GF-D8 (cell line): ENCODE measurements around the gene DUSP28.
"Not testable (repeated sequence)": the region's sequence is repeated elsewhere in the genome, so short reads cannot be mapped to it uniquely, and the experiment has no call there.

ENCODE experiments used
- DNase-seq: peaks from one replicate; lab custom pipeline; 2025; lab: John Stamatoyannopoulos, UW

Gene DUSP28

DNA sequence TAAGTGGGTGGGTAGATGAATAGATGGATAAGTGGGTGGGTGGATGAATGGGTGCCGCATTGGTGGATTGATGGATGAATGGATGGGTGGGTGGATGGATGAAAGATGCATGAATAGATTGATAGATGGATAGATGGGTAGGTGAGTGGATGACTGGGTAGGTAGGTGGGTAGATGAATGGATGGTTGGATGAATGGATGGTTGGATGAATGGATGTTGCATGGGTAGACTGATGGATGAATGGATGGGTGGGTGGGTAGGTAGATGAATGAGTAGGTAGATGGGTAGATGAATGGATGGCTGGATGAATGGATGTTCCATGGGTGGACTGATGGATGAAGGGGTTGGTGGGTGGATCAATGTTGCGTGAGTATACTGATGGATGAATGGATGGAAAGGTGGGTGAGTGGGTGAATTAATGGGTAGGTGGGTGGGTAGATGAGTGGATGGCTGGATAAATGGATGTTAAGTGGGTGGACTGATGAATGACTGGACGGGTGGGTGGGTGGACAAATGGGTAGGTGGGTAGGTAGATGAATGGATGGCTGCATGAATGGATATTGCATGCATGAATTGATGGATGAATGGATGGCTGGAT lies 32.9 kb upstream of the DUSP28 start:
- DNase-seq: no peak

DNA sequence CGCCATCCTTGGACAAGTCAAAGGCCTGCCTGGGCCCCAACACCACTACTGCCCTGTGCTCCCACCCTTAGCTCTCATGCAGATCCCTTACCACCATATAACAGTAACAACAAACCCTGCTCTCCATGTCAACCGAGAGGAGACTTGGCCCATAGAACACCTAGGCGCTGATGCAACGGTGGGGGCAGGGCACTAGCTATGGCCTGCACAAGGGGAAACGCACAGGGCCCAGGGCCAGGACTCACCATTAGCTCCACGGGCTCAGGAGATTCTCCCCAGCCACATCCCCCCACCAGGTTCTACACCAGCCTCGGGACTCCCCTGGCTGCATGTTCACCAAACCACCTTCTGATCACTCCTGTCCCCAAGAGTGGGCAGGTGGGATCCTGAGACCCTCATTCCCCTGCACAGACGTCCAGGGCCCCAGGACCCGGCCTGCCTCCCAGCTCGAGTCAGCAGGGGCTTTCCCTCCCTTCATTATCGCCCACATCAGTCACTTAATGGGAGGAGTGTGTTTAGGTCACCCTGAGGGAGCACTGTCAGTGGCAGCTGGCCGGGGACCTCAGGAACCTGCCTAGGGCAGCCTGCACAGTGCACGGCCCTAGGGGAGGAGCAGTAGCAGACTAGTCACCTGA lies 31.6 kb upstream of the DUSP28 start:
- DNase-seq: no peak

DNA sequence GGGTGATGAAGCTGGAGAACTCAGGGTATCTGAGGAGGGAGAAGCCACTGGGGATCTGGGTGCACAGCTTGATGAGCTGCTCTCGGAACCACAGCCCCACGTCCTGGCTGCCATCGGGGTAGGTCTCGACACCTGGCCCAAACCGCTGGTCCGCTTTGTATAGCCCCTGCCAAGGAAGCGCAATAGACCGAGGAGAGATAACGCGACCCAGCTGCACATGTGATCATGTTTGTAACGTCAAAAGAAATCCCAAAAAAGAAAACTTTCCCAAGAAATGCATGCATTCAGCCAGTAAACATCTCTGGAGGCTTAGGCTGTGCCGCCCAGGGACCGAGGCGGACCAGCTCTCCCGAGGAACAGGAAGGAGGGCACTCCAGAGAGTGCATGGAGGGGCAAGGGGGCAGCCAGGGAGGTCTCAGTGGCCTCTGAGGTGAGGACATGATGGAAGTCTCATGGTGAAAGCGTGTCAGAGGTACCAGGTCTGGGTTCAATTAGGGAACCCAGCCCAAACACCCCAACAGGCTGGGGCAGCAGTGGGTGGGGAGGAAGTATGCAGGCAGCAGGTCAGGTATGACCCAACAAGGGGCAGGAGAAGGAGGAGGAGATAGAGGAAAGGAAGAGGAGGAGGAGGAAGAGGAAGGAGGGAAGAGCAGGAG lies 30.7 kb upstream of the DUSP28 start:
- DNase-seq: no peak

DNA sequence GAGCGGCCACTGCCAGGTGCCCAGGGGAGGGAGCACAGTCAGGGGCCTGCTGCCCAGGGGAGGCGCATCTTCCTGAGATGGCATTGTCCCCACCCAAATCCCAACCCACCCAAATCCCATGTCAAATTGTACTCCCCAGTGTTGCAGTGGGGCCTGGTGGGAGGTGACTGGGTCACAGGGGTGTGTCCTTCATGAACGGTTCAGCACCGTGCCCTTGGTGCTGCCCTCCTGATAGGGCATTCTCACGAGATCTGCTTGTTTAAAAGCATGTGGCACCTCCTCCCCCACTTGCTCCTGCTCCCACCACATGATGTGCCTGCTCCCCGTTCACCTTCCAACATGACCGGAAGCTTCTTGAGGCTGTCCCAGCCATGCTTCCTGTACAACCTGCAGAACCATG lies 30.0 kb upstream of the DUSP28 start:
- no peak for DNase-seq

DNA sequence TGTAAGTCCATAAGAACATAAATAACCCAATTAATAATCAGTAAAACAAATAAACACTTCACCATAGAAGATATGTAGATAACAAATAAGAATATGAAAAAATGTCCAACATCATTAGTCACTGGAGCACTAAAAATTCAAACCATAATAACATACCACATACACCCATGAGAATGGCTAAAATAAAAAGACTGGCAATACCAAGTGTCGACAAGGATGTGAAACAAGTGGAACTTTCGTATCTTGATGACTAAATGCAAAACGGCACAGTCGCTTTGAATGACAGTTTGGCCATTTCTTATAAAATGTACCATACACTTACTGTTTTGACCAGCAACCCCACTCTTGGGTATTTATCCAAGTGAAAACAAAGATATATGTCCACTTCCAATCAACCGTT lies 29.1 kb upstream of the DUSP28 start:
- DNase-seq: no peak

DNA sequence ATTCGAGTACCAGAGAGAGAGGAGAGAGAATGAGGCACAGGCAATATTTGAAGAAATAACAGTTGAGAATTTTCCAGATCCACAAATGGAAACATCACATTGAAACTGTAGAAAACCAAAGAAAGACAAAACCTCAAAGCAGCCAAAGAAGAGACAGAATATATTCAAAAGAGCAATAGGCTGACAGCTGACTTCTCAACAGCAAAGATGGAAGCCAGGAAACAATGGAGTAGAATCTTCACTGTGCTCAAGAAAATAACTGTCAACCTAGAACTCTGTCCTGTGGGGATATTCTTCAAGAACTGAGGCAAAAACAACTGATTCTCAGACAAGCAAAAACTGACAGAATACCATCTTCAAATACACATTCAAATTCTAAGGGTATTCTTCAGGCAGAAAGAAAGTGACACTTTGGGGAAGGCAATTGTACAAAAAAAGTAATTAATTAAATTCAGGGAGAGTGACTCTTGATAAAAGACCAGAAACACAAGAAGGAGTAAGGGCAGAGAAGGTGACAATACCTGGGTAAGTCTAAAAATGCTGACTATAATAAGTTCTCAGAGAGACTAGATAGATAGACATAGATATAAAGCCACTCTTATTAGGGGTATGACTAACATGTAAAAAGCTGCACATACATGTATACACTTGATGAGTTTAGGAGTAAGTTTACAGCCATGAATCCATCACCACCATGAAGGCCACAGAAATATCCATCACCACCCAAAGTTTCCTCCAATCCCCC lies 28.0 kb upstream of the DUSP28 start:
- DNase-seq: no peak

DNA sequence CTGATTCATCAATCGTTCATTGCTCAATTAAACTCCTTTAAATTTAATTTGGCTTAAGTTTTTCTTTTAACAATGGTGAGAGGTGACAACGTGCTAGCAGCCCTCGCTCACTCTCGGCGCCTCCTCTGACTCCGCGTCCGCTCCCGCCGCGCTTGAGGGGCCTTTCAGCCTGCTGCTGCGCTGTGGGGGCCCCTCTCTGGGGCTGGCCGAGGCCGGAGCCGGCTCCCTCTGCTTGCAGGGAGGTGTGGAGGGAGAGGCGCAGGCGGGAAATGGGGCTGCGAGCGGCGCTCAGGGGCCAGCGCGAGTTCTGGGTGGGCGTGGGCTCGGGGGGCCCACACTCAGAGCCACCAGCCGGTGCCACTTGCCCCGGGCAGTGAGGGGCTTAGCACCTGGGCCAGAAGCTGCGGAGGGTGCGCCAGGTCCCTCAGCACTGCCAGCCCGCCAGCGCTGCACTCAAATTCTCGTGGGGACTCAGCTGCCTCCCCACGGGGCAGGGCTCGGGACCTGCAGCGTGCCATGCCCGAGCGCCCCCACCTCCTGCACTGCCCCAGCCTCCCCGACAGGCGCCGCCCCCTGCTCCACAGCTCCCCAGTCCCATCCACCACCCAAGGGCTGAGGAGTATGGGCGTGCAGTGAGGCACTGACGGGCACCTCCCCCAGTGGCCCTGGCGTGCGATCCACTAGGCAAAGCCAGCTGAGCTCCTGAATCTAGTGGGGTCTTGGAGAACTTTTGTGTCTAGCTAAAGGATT lies 22.0 kb upstream of the DUSP28 start:
- no peak for DNase-seq

DNA sequence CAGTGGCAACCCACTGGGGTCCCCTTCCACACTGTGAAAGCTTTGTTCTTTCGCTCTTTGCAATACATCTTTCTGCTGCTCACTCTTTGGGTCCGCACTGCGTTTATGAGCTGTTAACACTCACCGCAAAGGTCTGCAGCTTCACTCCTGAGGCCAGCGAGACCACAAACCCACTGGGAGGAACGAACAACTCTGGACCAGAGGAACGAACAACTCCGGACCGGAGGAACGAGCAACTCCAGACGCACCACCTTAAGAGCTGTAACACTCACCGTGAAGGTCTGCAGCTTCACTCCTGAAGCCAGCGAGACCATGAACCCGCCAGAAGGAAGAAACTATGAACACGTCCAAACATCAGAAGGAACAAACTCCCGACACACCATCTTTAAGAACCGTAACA lies 21.1 kb upstream of the DUSP28 start:
- DNase-seq: not testable (repeated sequence)

DNA sequence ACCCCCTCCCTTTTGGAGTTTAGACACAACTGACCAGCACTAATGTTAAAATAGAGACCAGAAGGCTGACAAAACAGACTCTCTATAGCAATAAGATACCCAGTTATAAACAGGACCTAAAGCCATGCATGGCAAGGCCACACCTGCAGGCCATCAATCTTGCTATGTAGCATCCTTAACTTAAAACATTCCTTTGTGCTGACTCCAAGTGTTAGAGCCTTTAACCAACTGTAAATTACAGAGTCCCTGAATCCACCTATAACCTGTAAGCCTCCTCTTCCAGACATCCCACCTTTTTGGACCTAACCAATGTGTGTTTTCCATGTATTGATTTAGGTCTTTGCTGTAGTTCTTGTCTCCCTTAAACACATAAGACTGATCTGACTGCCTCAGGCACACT lies 20.3 kb upstream of the DUSP28 start:
- DNase-seq: no peak

DNA sequence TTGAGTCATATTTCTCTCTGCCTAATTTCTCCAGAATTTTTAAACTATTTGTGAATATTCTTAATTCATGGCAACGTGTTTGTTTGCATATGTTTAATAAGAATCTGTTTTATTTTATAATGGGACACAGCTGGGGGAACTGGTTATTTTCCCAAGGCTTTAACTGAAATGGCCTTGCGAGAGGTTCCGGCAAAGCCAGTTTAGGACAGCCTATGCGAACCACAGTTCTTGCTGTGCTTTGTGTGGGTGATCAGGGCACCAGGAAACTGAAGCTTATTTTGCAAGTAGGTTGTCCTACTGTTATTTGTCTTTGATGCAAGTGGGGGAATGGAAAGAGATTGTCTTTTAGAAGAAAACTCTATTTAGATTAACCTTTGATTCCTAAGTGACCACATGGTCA lies 8.9 kb upstream of the DUSP28 start:
- DNase-seq: no peak

DNA sequence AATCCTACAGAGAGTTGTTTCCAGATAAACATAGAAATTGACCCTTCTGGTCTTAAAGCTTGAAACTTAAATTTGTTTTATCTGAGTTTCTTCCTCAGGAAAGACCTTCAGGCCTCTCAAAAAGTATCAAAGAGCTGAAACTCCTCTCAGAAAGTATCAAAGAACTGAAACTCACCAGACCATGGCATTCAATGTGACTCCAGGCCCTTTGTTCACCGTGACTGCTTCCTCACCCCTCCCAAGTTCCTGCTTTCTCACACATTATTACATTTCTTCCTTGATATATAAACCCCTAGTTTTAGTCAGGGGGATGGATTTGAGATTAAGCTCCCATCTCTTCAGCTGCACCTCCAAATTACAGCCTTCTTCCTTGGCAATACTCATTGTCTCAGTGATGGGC lies 8.3 kb upstream of the DUSP28 start:
- no peak for DNase-seq

DNA sequence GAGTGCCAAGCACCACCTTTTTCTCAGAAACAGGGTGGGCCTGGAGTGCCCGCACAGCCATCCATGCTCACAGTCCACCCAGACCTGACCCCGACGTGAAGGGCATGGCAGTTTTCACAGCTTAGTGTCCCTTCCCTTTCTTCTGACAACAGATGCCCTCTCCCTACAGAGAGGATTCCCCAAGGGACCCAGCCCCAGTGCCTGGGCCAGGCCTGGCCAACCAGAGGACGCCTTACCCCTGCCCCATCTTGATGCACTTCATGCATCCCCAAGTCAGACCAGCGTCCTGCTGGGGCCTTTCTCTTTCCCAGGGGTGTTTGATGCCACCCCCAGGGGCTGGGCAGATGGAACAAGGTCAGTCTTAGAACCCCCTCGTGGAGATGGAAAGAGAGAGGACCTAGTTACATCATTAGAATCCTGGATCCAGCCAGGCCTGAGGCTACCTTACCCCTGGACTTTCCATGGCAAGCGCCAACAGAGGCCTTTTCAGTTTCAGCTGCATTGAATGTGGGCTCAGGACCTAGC lies 6.1 kb upstream of the DUSP28 start:
- no peak for DNase-seq

DNA sequence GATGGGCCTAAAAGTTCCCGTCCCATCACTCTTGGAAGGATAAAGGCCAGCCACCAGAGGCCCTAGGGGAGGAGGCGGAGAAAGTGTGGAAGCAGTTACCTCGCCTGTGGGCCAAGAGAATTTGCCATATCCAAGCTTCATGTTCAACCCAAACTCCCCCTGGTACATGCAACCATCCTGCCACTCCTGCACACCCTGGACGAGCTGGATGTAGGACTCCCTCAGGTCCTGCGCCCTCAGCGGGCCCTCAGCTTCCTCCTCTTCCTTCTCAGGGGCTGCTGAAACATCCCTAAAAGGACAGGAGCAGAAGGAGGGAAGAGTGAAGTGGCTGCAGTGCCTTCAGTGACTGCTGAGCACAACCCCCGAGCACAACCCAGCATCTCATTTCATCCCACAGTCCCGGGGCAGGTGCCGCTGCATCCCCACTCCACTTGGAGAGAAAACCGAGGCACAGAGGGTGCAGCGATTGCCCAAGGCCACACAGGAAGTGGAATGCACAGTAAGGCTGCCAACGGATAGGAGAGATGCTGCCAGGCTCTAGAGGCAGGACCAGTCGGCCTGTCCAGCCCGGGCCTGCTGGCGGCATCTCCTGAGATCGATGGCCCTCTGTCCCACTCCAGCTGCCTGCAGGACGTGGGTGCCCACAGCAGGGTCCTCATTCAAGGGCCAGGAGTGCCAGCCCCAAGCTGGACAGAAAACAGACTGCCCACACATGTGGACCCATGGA lies 5.2 kb upstream of the DUSP28 start:
- no peak for DNase-seq

DNA sequence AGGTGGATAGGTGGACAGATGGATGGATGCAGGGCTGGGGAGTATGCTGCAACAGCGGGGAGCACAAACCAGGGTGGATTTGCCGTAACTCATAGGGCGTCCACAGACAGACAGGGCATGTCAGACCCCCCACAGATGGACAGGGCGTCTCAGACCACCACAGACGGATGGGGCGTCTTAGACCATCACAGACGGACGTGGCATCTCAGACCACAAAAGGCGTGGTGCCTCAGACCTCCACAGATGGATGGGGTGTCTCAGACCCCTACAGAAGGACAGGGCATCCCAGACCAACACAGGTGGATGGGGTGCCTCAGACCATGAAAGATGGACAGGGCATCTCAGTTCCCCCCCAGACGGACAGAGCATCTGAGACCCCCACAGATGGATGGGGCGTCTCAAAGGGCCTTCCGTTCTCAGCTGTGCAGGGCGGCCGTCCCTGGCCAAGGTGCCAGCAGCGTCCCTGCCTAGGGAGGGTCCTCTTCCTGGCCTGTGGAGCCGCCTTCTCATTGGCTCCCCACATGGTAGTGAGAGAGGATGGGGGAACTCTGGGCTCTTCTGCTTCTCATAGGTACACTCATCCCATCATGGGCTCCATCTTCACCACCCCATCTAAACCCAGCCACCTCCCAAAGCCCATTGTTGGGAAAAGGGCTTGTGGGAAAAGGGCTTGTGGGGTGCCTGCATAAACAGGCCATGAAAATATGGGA lies 4.5 kb upstream of the DUSP28 start:
- DNase-seq: no peak

DNA sequence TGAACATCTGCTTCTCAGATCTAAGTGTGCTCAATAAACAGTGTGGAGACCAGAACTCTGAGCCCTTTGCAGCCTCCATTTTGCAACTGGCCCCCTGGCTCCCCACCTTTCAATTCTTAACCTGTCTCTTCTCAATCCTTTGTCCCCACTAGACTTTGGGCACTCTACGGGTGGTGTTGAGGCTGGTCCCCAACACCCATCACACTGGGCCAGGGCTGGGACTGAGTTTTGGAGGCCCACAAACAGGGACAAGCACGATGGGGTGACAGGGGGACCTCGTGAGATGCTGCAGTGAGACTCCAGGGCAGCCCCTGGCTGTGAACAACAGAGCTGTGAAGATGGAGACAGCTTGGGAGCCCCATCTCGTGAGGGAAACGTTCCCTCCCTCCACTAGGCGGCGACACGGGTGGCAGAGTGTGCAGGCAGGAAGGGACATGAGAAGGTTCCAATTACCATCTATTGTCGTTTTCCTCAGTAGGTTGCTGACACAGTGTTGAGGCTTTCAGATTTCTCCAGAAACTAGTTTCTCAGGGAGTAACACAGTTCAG lies 3.5 kb upstream of the DUSP28 start:
- DNase-seq: no peak

DNA sequence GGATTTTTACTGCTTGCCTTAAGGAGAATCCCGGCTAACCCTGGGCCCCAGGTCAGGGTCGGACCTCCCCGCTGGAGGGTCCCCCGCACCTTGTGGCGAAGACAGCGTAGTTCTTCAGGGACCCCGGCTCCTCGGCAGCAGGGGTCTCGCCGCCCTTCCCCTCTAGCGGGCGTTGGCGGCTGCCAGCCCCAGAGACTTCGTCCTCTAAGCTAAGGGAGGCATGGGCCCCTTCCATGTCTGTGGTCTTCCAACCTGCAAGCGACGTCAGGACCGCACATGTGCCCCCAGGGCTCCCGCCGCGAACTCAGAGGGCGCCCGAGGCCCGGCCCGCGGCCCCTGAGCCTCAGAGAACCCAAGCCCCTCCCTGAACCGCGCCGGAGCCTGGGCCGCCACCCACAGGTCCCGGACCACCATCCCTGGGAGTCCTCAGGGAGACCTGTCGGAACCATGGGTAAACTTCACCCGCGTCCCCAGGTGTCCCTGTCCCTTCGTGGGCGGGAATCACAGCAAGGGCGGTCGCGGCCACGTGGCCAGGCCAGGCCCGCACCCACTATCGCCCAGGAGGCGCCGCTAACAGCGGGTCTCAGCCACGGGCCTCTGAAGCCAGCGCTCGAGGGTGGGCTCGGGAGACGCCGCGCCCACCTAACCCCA lies 2.9 kb upstream of the DUSP28 start:
- no peak for DNase-seq

DNA sequence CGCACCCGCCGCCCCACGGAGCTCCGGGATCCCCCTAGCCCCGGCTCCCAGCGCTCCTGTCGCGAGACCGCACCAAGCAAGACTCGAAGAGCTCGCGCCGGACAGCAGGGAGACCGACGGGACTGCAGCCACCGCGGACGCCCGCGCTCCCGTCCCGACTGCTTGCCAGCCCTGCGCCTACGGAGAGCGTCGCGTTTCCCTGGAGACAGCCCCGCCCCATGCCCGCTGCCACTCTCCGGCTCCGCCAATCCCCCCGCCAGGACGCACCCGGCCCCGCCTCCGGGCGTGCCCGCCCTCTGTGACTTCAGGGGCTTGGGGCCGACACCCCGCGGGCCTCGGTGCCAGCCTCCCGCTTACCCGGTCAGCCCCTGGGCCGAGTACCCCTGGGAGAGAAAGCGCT lies 2.3 kb upstream of the DUSP28 start, which contains the start of gene ANKMY1:
TSS of gene ANKMY1 (minus strand) at position 181 of the 400 bp plus-strand sequence. CDS start 653 bp downstream, outside the sequence.
- DNase-seq: no peak

DNA sequence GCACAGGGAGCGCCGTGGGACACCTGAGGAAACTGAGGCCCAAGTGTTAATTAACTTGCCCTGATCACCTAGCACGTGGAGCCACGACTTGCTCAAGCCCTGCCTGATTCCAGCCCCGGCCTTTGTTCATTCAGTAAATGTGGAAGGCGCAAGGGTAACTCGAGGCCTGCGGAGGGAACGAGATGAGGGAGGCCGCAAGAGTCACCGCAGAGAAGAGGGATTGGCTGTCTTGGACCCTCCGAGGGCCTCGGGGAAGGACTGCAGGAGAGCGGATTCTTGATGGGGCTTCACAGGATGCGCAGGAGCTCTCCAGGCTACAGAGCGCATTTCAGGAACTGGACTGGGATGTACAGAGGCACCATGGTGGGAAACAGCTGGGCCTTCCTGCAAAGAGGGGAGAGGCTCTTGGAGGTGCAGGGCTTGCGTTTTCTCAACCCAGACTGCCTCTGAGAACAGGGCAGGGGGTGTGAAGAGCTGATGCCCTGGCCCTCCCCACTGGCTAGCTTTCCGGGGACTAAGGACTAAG lies 1.9 kb upstream of the DUSP28 start:
- no peak for DNase-seq

DNA sequence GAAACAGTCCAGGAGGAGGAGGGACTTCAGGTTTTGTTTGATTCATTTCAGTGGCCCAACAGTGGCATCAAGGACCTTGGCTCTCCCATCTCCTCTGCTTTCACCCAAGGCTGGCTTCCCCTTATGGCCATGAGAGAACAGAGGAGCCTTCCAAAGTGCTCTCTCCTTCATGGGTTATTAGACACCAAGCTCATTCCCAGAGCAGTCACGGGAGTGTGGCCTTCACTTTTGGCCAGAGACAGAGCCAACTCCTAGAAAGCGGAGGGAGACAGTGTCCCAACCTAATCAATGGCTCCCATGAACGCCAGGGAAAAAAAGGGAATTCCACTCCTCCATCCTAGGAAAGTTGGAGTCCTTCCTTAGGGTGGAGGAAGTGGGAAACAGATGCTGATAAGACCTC lies 871 bp upstream of the DUSP28 start:
- DNase-seq: no peak
